ENCODE results near the gene SHTN1.

DNA sequence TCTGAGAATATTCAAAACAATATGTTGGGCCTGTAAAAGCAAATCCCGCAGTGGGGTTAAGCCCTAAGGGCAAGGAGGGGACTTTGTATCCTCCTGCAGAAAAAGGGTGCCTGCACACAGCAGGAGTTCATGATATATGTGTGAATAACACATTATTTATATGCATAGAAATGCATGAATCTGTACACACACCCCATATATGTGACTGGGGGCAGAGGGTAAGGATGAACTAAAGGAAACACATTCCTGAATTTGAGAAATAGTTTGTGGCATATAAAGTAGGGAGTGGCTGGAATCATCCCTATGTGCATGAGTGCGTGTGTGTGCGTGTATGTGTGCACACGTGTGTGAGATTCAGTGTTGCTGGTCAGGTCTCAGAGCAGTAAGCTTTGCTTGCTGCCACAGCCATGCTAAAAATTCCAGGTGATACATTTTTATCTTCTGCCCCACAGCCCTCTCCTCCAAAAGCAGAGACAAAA, 136.8 kb downstream of the SHTN1 start:
- TF ChIP-seq, protein P1, sequence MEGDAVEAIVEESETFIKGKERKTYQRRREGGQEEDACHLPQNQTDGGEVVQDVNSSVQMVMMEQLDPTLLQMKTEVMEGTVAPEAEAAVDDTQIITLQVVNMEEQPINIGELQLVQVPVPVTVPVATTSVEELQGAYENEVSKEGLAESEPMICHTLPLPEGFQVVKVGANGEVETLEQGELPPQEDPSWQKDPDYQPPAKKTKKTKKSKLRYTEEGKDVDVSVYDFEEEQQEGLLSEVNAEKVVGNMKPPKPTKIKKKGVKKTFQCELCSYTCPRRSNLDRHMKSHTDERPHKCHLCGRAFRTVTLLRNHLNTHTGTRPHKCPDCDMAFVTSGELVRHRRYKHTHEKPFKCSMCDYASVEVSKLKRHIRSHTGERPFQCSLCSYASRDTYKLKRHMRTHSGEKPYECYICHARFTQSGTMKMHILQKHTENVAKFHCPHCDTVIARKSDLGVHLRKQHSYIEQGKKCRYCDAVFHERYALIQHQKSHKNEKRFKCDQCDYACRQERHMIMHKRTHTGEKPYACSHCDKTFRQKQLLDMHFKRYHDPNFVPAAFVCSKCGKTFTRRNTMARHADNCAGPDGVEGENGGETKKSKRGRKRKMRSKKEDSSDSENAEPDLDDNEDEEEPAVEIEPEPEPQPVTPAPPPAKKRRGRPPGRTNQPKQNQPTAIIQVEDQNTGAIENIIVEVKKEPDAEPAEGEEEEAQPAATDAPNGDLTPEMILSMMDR (conservative IDR thresholded peaks at IDR 0.05) = no peak
- no peak for TF ChIP-seq ZFX (IDR thresholded peaks at IDR 0.05)

Data from C4-2B (cell line).